HepG2 (cell line): ENCODE results near the gene WNK2. TPM values are rescaled to one million over a fixed set of nuclear protein-coding genes. Genes with fewer than 3 reads are reported as not detected.

Experiments
- ATAC-seq: fragments of 200-7000 bp; cut with Tn5 transposase; 3 replicates; pipeline ENCODE4 v1.9.1; 2020; ENCODE audit warnings: mild to moderate bottlenecking, moderate library complexity
- BruUV-seq: library from RNA; stranded (reverse); fragments of 400-500 nt; replicated peaks from 2 replicates; lab custom pipeline; 2021; lab: Mats Ljungman, UMichigan
- CTCF ChIA-PET: fragments of 300-600 bp; formaldehyde crosslinking; extraction: SDS; loops from one replicate; lab custom pipeline; 2021; ENCODE audit warnings: low total read pairs, inconsistent platforms, low intra/inter-chr PET ratio; lab: Yijun Ruan, JAX
- POLR2A ChIA-PET: fragments of 350-600 bp; sonication (Branson Sonifier 250); formaldehyde crosslinking; loops from one replicate; lab custom pipeline; 2020; ENCODE audit warnings: antibody characterized with exemption, inconsistent platforms; lab: Yijun Ruan, JAX
- DNase-seq: peaks from one replicate; pipeline ENCODE4 v3.0.0-alpha.2; 2015; ENCODE audit warnings: low spot score
- FAIRE-seq: peaks from 3 replicates; lab custom pipeline; 2011; peaks lifted over from hg19 to GRCh38; lab: Jason Lieb, UNC
- H2AFZ ChIP-seq: one replicate; pipeline ENCODE4 v1.6.1; 2011; ENCODE audit warnings: low read length, inconsistent platforms
- H3K27ac ChIP-seq: fragments of 300-600 bp; 3 replicates; pipeline ENCODE4 v1.8.0; 2011; ENCODE audit warnings: mixed run types, mild to moderate bottlenecking, mixed read lengths, low read length, inconsistent platforms; ENCODE audit not compliant: insufficient read depth; ENCODE audit errors: extremely low read length
- H3K27me3 ChIP-seq, 2 experiments: fragments of 200-600 bp in 1 of 2; 2 replicates in 1 of 2; 3 replicates in 1 of 2; pipeline versions ENCODE4 v1.6.0 to v1.8.0; 2011; ENCODE audit warnings: low read length in 2 of 2, mild to moderate bottlenecking in 2 of 2, moderate library complexity in 2 of 2, inconsistent platforms in 1 of 2; ENCODE audit not compliant: insufficient read depth in 2 of 2, control insufficient read depth in 1 of 2
- H3K36me3 ChIP-seq, 2 experiments: fragments of 200-600 bp in 1 of 2; replicated peaks in 1 of 2; 2 replicates in 1 of 2; 3 replicates in 1 of 2; pipeline versions ENCODE4 v1.5.1 to v1.8.0; 2011; ENCODE audit warnings: low read length in 2 of 2, inconsistent platforms in 1 of 2; ENCODE audit not compliant: insufficient read depth in 2 of 2, control insufficient read depth in 1 of 2
- H3K4me1 ChIP-seq: 2 replicates; pipeline ENCODE4 v1.5.1; 2012; ENCODE audit warnings: low read length, inconsistent platforms; ENCODE audit not compliant: insufficient read depth
- H3K4me2 ChIP-seq: 2 replicates; pipeline ENCODE4 v1.6.0; 2011; ENCODE audit warnings: low read depth, low read length, inconsistent platforms
- H3K4me3 ChIP-seq, 3 experiments: fragments of 200-600 bp in 1 of 3; sonication (generic), shearing (Covaris generic) in 1 of 3; replicated peaks in 1 of 3; 2 replicates each; pipeline ENCODE4 v1.5.1; 2011 to 2016; ENCODE audit warnings: low read length in 3 of 3, inconsistent platforms in 2 of 3, low read depth in 2 of 3, mild to moderate bottlenecking in 2 of 3, control low read depth in 1 of 3, mixed read lengths in 1 of 3; ENCODE audit not compliant: insufficient read depth in 1 of 3
- H3K79me2 ChIP-seq: one replicate; pipeline ENCODE4 v1.6.1; 2011; ENCODE audit warnings: low read length, inconsistent platforms; ENCODE audit not compliant: insufficient read depth
- H3K9ac ChIP-seq: 2 replicates; pipeline ENCODE4 v1.6.0; 2011; ENCODE audit warnings: mild to moderate bottlenecking, low read depth, low read length, inconsistent platforms; ENCODE audit not compliant: insufficient read depth
- H3K9me3 ChIP-seq: 2 replicates; pipeline ENCODE4 v1.5.1; 2012; ENCODE audit warnings: mild to moderate bottlenecking, low read length
- H4K20me1 ChIP-seq: 2 replicates; pipeline ENCODE4 v1.6.0; 2011; ENCODE audit warnings: inconsistent platforms, mild to moderate bottlenecking, low read length, moderate library complexity; ENCODE audit not compliant: insufficient read depth
- AGO2 ChIP-seq: fragments of 200-400 bp; formaldehyde crosslinking; optimal IDR thresholded peaks from 2 replicates; pipeline ENCODE3; 2017; ENCODE audit warnings: mild to moderate bottlenecking, low read depth, low read length, moderate library complexity
- FOXA1 ChIP-seq, 2 experiments: fragments of 450-650 bp in 1 of 2; sonication (generic) in 1 of 2; formaldehyde crosslinking in 1 of 2; IDR thresholded peaks; 2 replicates each; pipeline versions ENCODE4 v1.4.0 to v1.6.1; 2016 to 2020; ENCODE audit warnings: missing genetic modification reagents in 1 of 2
- HNRNPL ChIP-seq: fragments of 200-400 bp; formaldehyde crosslinking; IDR thresholded peaks from 2 replicates; pipeline ENCODE4 v1.6.1; 2017; ENCODE audit warnings: mild to moderate bottlenecking, low read depth, low read length
- ZNF768 ChIP-seq: sonication (generic); formaldehyde crosslinking; IDR thresholded peaks from 2 replicates; pipeline ENCODE4 v1.4.0; 2020; ENCODE audit warnings: missing genetic modification reagents
- WGBS: methylation state at CpG from one replicate; pipeline ENCODE4 v1.1.6; 2017; ENCODE audit warnings: low lambda C conversion rate; 5-methylcytosine and 5-hydroxymethylcytosine counted together
- in situ Hi-C: cut with HindIII; loops from 2 replicates; pipeline ENCODE4 v1.10.0; 2017; ENCODE audit warnings: low pct_unique_long_range_greater_than_20kb; ENCODE audit not compliant: extremely low pct_ligation_motif_present
- intact Hi-C: fragments of 100-400 bp; cut with micrococcal nuclease; formaldehyde crosslinking; loops from one replicate; pipeline ENCODE4 v1.10.0; 2022; ENCODE audit not compliant: unreplicated experiment
- polyA plus RNA-seq, 8 experiments: library from polyadenylated mRNA; depleted of rRNA in 3 of 8; stranded (reverse) in 7 of 8; unstranded in 1 of 8; fragments of >200 nt; fragmentation: Illumina TruSeq in 4 of 8; extraction: Trizol in 4 of 8; gene quantifications; 2 replicates each; pipeline versions ENCODE4 v1.2.1 to v1.2.3, GENCODE V29; 2011 to 2016; ENCODE audit warnings: low read depth in 4 of 8, missing spikeins in 1 of 8, mixed read lengths in 1 of 8; ENCODE audit not compliant: insufficient read depth in 1 of 8
- total RNA-seq, 5 experiments: library from RNA; depleted of rRNA; stranded (reverse); fragments of >200 nt; fragmentation: Illumina TruSeq; extraction: Trizol; gene quantifications; 2 replicates each; pipeline ENCODE4 v1.2.3, GENCODE V29; 2016; ENCODE audit warnings: low read depth in 1 of 5

WNK2 gene
- total and polyA plus RNA-seq, 2 of the 13 experiments (the other 11 are each of a cell fraction or from before 2014, with no cell fraction given): 10.5 to 12.0 TPM

- FAIRE-seq: no peak
- ATAC-seq: no peak
Observed at GRCh38 chr9:93308158-93308602, 124.2 kb downstream of the WNK2 start.

GRCh38 chr9:93308676-93309075 is 124.7 kb downstream of the WNK2 start:
- Histone ChIP-seq H2AFZ (no peak overlapping the region), H4K20me1 (no peaks in the 10 kb centered on the region), H3K9me3 (no peaks in the 10 kb centered on the region), H3K4me2 (no peak overlapping the region), H3K9ac (no peak overlapping the region), H3K27me3 (no peaks in the 10 kb centered on the region), H3K27ac (no peak overlapping the region), H3K36me3 (peaks cover 0 to 4% of the 10 kb centered on the region in 2 experiments; a peak in 3 of 5 replicates), H3K79me2 (no peaks in the 10 kb centered on the region), H3K4me1 (peaks cover 35% of the 10 kb centered on the region), H3K4me3 (no peak overlapping the region)
- WGBS: 100% methylated on average over 2 of the region's 7 CpGs
- CTCF ChIA-PET: no interaction called here
- in situ Hi-C loops: loop anchor here (10.0 kb wide), 1 partner anchor 54 kb away; no protein-coding TSS in a partner anchor
- intact Hi-C loops: no loop called here
- POLR2A ChIA-PET: interaction anchor here (1.0 kb wide), 1 partner anchor 10 kb away, joined by 3 read pairs; no protein-coding TSS in a partner anchor
- no peak for ATAC-seq
- TF ChIP-seq ZNF768: peak; percentile 24; the same call in 1 of the 2 replicates
- no peak for TF ChIP-seq FOXA1 (IDR thresholded peaks at IDR 0.05)
- no peak for TF ChIP-seq FOXA1 (CRISPR knock-in tag; IDR thresholded peaks at IDR 0.05)
- FAIRE-seq: no peak
- no peak for DNase-seq
- no TSS peak for BruUV-seq

More at GRCh38 chr9:93308158-93308602, 124.2 kb downstream of the WNK2 start:
- POLR2A ChIA-PET: interaction anchor here (1.0 kb wide), 2 partner anchors 9 to 188 kb away, joined by 3 read pairs; no protein-coding TSS in a partner anchor
- no peaks in the 10 kb centered on the region for H3K9me3 ChIP-seq
- H3K27me3 ChIP-seq: no peaks in the 10 kb centered on the region
- TF ChIP-seq HNRNPL (no peak), AGO2 (peak; percentile 56)
- no peak overlapping the region for H3K9ac ChIP-seq
- no peak overlapping the region for H3K4me2 ChIP-seq
- CTCF ChIA-PET: no interaction called here
- H2AFZ ChIP-seq: no peak overlapping the region
- 100% methylated on average over 12 of the region's 22 CpGs for whole genome bisulfite sequencing
- H3K4me1 ChIP-seq: peaks cover 31% of the 10 kb centered on the region
- H3K79me2 ChIP-seq: no peaks in the 10 kb centered on the region
- no peak overlapping the region for H3K27ac ChIP-seq
- H4K20me1 ChIP-seq: no peaks in the 10 kb centered on the region
- H3K4me3 ChIP-seq: no peak overlapping the region
- in situ Hi-C loops: loop anchor here (10.0 kb wide), 1 partner anchor 53 kb away; no protein-coding TSS in a partner anchor
- peaks cover 0 to 4% of the 10 kb centered on the region in 2 experiments; a peak in 3 of 5 replicates for H3K36me3 ChIP-seq
- BruUV-seq: no TSS peak
- intact Hi-C loops: no loop called here
- DNase-seq: no peak
